Measurements from ENCODE around the gene EXO5.
"Not testable (repeated sequence)": the region's sequence is repeated elsewhere in the genome, so short reads cannot be mapped to it uniquely, and the experiment has no call there.

Gene EXO5

GRCh38 chr1:40508375-40509341 is at the start of gene EXO5:
EXO5 (plus strand) TSS chr1:40508767; CDS start chr1:40514545, 5,778 bp downstream.
- DNase-seq: peak; percentile 95

GRCh38 chr1:40462956-40463590 is 45.5 kb upstream of the EXO5 start:
- DNase-seq: peak; percentile 27

GRCh38 chr1:40469327-40469726 is 39.2 kb upstream of the EXO5 start:
- DNase-seq: no peak

GRCh38 chr1:40475268-40475667 is 33.3 kb upstream of the EXO5 start:
- DNase-seq: no peak

GRCh38 chr1:40476924-40477677 is 31.5 kb upstream of the EXO5 start, which contains the start of gene ZFP69:
ZFP69 (plus strand) TSS chr1:40477290; CDS start chr1:40479362, 2,072 bp downstream.
- DNase-seq: peak; percentile 91

GRCh38 chr1:40477678-40478053 is 30.9 kb upstream of the EXO5 start:
- DNase-seq: peak; percentile 80

GRCh38 chr1:40478276-40478675 is 30.3 kb upstream of the EXO5 start:
- DNase-seq: no peak

GRCh38 chr1:40479156-40479555 is 29.4 kb upstream of the EXO5 start:
- DNase-seq: no peak

GRCh38 chr1:40495315-40495903 is 13.2 kb upstream of the EXO5 start:
- no peak for DNase-seq

- not testable (repeated sequence) for DNase-seq
Observed at GRCh38 chr1:40502651-40503050, 5.9 kb upstream of the EXO5 start.

GRCh38 chr1:40507973-40508372 is 594 bp upstream of the EXO5 start:
- no peak for DNase-seq

- DNase-seq: no peak
Observed at GRCh38 chr1:40519517-40519916, 10.9 kb downstream of the EXO5 start.

GRCh38 chr1:40530735-40531380 is 22.3 kb downstream of the EXO5 start:
- no peak for DNase-seq

GRCh38 chr1:40531381-40532061 is 23.0 kb downstream of the EXO5 start, which contains the start of gene ZNF684:
ZNF684 (plus strand) TSS chr1:40531637; CDS start chr1:40533167, 1,530 bp downstream.
- DNase-seq: peak; percentile 100

GRCh38 chr1:40532062-40532389 is 23.5 kb downstream of the EXO5 start:
- DNase-seq: no peak

GRCh38 chr1:40532844-40533424 is 24.4 kb downstream of the EXO5 start:
- DNase-seq: peak; percentile 92

GRCh38 chr1:40534589-40534988 is 26.0 kb downstream of the EXO5 start:
- DNase-seq: no peak

GRCh38 chr1:40535732-40536131 is 27.2 kb downstream of the EXO5 start:
- DNase-seq: no peak

GRCh38 chr1:40539338-40539737 is 30.8 kb downstream of the EXO5 start:
- DNase-seq: no peak

- DNase-seq: no peak
Observed at GRCh38 chr1:40546957-40547356, 38.4 kb downstream of the EXO5 start.

- no peak for DNase-seq
Observed at GRCh38 chr1:40553017-40553416, 44.5 kb downstream of the EXO5 start.
